Fibroblast of mammary gland (primary cell): ENCODE measurements around the gene ARMC2.
A peak's percentile ranks its signal among the peaks of the same experiment; 100 is the strongest.

ENCODE experiments used
- DNase-seq: peaks from one replicate; pipeline ENCODE4 v3.0.0-alpha.2; 2010; ENCODE audit warnings: low read depth
- H3K4me3 ChIP-seq: 2 replicates; pipeline ENCODE4 v1.5.1; 2011; ENCODE audit warnings: low read depth, mild to moderate bottlenecking, low read length, moderate library complexity; ENCODE audit not compliant: control insufficient read depth
- CTCF ChIP-seq: conservative IDR thresholded peaks from 2 replicates; pipeline ENCODE4 v1.5.1; 2011; ENCODE audit warnings: low read depth, low read length, inconsistent platforms; ENCODE audit not compliant: control insufficient read depth, insufficient read depth

ARMC2 gene

GRCh38 chr6:108895571-108895970 is 47.3 kb downstream of the ARMC2 start:
- no peak for TF ChIP-seq CTCF
- DNase-seq, result peak; percentile 55
- H3K4me3 ChIP-seq, result no peak overlapping the region

GRCh38 chr6:108896111-108896661 is 48.0 kb downstream of the ARMC2 start:
- H3K4me3 ChIP-seq, result no peak overlapping the region
- peak; percentile 95 for DNase-seq
- TF ChIP-seq CTCF, result no peak

DNA sequence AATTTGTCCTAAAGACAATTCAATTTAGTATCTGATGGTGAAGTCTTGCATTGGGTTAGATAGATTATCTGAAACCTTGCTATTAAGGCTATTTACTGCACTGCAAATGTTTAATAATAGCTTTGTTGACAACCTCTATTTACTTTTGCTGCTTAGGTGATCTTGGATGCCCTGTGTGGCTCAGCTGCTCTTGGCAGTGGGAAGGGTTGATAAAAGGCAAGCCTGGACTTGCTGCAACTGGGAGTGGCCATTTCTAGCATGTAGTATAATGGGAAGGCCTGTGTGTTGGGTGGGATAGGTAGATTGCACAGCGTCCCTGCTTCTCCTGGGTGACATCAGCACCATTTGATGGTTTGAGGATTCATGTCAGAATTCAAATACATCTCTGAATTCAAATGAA is 49.1 kb downstream of the ARMC2 start:
- peak; percentile 56 for DNase-seq
- H3K4me3 ChIP-seq, result no peak overlapping the region
- no peak for TF ChIP-seq CTCF

- no peak for TF ChIP-seq CTCF
- no peak overlapping the region for H3K4me3 ChIP-seq
- peak; percentile 22 for DNase-seq
These were observed 54.2 kb downstream of the ARMC2 start for GRCh38 chr6:108902382-108902792.

GRCh38 chr6:108903796-108904195 is 55.6 kb downstream of the ARMC2 start:
- no peak for TF ChIP-seq CTCF
- DNase-seq, result no peak
- H3K4me3 ChIP-seq, result no peak overlapping the region

GRCh38 chr6:108904741-108905140 is 56.5 kb downstream of the ARMC2 start:
- no peak for TF ChIP-seq CTCF
- H3K4me3 ChIP-seq, result no peak overlapping the region
- no peak for DNase-seq
